Retinal pigment epithelial cell (primary cell): ENCODE measurements around the gene AMPD1.

ENCODE experiments used
- DNase-seq: peaks from one replicate; pipeline ENCODE4 v3.0.0-alpha.2; 2010; ENCODE audit warnings: low read depth
- H3K4me3 ChIP-seq: 2 replicates; pipeline ENCODE4 v1.5.1; 2011; ENCODE audit warnings: mild to moderate bottlenecking, low read length, control low read depth, moderate library complexity
- CTCF ChIP-seq: conservative IDR thresholded peaks from 2 replicates; pipeline ENCODE4 v1.5.1; 2011; ENCODE audit warnings: low read depth, low read length, control low read depth, inconsistent platforms

Gene AMPD1

DNA sequence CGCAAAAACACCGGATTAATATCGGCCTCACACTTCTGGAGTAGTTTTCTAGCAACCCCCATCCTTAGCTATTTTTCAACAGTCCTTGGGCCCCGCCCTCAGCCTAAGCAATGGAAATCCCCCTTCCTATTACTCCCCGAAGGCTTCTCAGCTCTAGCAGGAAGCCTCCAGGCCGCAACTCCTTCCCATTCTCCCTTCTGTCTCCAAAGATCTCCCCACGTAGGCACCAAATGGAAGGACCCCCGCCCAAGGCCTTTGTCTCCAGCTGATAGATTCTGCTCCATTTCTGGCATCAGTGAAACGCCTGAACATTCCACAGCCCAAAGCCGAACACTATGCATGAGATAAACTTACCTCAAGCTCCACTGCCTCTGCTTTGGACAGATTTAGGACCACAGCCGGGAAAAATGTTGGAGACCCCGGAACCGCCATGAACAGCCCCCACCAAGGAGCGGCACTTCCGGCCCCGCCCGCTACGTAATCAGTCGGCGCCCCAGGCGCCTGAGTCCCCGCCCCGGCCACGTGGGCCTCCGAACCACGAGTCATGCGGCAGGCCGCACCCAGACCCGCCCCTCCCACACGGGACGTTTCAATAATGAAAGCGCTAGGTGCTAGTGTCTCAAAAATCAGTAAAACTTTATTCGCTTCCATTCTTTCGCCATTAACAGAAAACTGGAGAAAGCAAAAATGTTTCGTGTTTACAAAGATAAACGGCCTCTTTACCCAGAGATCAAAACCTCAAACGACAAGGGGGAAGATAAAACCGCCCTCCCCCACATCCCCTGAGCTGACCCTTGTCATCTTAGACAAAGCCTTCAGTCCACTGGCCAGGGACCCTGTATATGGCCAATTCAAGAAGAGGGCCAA is 21.2 kb upstream of the AMPD1 start, which contains the start of gene NRAS:
Gene NRAS (minus strand): TSS at position 468 of the 867 bp plus-strand sequence. CDS start 611 bp downstream, outside the sequence.
- peak within 1 kb of the TSS; percentile 100 for H3K4me3 ChIP-seq
- TF ChIP-seq CTCF = no peak
- peak; percentile 67 for DNase-seq

- no peak for DNase-seq
- no peak for TF ChIP-seq CTCF
- peak overlapping the region; percentile 100 for H3K4me3 ChIP-seq
These were observed 20.6 kb upstream of the AMPD1 start for GRCh38 chr1:114715952-114716303.

GRCh38 chr1:114712977-114713376 is 17.6 kb upstream of the AMPD1 start:
- no peak for DNase-seq
- no peak overlapping the region for H3K4me3 ChIP-seq
- TF ChIP-seq CTCF = no peak

GRCh38 chr1:114710360-114710759 is 15.0 kb upstream of the AMPD1 start:
- DNase-seq = no peak
- TF ChIP-seq CTCF = no peak
- H3K4me3 ChIP-seq = no peak overlapping the region

GRCh38 chr1:114707604-114708003 is 12.3 kb upstream of the AMPD1 start:
- no peak overlapping the region for H3K4me3 ChIP-seq
- no peak for TF ChIP-seq CTCF
- DNase-seq = no peak

DNA sequence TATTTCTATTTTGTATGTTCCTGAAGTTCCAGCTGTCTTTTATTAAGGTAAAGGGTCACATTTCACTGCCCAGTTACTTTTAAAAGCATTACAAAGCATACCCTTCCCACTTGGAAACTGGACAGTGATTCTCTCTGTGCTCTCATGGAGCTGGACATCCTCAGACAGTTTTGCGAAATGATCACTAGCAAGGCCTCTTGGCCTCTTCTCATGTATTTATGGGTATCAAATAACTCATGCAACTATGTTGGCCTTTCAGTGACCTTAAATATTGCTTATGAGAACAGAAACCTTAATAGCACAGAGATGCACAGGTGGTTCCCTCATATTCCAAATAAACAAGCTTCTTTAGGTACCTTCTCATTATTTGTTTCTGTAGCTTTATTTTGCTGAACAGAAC is 7.9 kb upstream of the AMPD1 start:
- no peak overlapping the region for H3K4me3 ChIP-seq
- TF ChIP-seq CTCF = no peak
- DNase-seq = no peak

GRCh38 chr1:114702737-114703136 is 7.4 kb upstream of the AMPD1 start:
- DNase-seq = no peak
- no peak overlapping the region for H3K4me3 ChIP-seq
- no peak for TF ChIP-seq CTCF
